ENCODE results near the gene TIPRL.

- TF ChIP-seq GATA3 (IDR thresholded peaks at IDR 0.05; ENCODE audit: low read depth, low read length) (no peak), GATA2 (IDR thresholded peaks at IDR 0.05; ENCODE audit: low read depth, low read length) (no peak)
These were observed 22.9 kb upstream of the TIPRL start for GRCh38 chr1:168155910-168156309.

All from SH-SY5Y (cell line).